ENCODE results near the gene JDP2.

The JDP2 gene

GRCh38 chr14:75520852-75521251 lies 93.0 kb downstream of the JDP2 start:
- no peak for DNase-seq

GRCh38 chr14:75521415-75522199 lies 93.8 kb downstream of the JDP2 start:
- DNase-seq, result no peak

GRCh38 chr14:75522224-75522982 lies 94.6 kb downstream of the JDP2 start, which contains the start of gene BATF:
BATF (plus strand) TSS chr14:75522469; CDS start chr14:75522683, 214 bp downstream.
- DNase-seq, result no peak

GRCh38 chr14:75522983-75523318 lies 95.1 kb downstream of the JDP2 start:
- DNase-seq, result no peak
